Psoas muscle (tissue), 8 donors: ENCODE results near the gene RIN3. TPM values are rescaled to one million over a fixed set of nuclear protein-coding genes. Genes with fewer than 3 reads are reported as not detected.

Experiments used
- ATAC-seq, 4 donors: fragments of 200-7000 bp; cut with Tn5 transposase; one replicate each; pipeline ENCODE4 v1.9.1; 2020; ENCODE audit warnings: moderate library complexity in 3 of 4, mild to moderate bottlenecking in 2 of 4
- DNase-seq, 2 donors: peaks; one replicate each; pipeline ENCODE4 v3.0.0-alpha.2; 2020
- H3K27ac ChIP-seq: fragments of 200-600 bp; one replicate; pipeline ENCODE4 v1.8.0; 2022
- H3K27me3 ChIP-seq, 3 donors: fragments of 200-600 bp in 1 of 3; one replicate each; pipeline versions ENCODE4 v1.6.1 to v1.8.0; 2013 to 2022; ENCODE audit warnings: low read length in 2 of 3, mild to moderate bottlenecking in 2 of 3, moderate library complexity in 1 of 3; ENCODE audit not compliant: insufficient read depth in 3 of 3
- H3K36me3 ChIP-seq, 2 donors: fragments of 200-600 bp in 1 of 2; one replicate each; pipeline versions ENCODE4 v1.6.1 to v1.8.0; 2013 to 2022; ENCODE audit warnings: low read depth in 1 of 2, mild to moderate bottlenecking in 1 of 2, moderate library complexity in 1 of 2; ENCODE audit not compliant: insufficient read depth in 1 of 2
- H3K4me1 ChIP-seq: fragments of 200-600 bp; one replicate; pipeline ENCODE4 v1.8.0; 2022
- H3K4me3 ChIP-seq: fragments of 200-600 bp; one replicate; pipeline ENCODE4 v1.8.0; 2022; ENCODE audit warnings: mild to moderate bottlenecking
- H3K9me3 ChIP-seq: fragments of 200-600 bp; one replicate; pipeline ENCODE4 v1.8.0; 2022
- CTCF ChIP-seq: fragments of 200-600 bp; IDR thresholded peaks from one replicate; pipeline ENCODE4 v1.8.0; 2022; ENCODE audit warnings: antibody characterized with exemption
- WGBS, 3 donors: extraction: QIAGEN DNeasy Blood & Tissue Kit; methylation state at CpG; one replicate each; pipeline versions ENCODE4 v1.1.6 to v1.1.7; 2013; 5-methylcytosine and 5-hydroxymethylcytosine counted together
- intact Hi-C, 2 donors: fragments of 100-400 bp; cut with DNase I; formaldehyde crosslinking; loops; one replicate each; pipeline versions ENCODE4 v1.11.0 to v1.14.2; 2022
- polyA plus RNA-seq, 3 donors: library from polyadenylated mRNA; stranded (reverse); fragments of 200-250 nt; gene quantifications; one replicate each; pipeline ENCODE4 v1.2.3, GENCODE V29; 2013
- total RNA-seq, 4 donors: library from RNA; stranded (reverse); fragmentation: NEBNext Ultra II Directional in 2 of 4; extraction: Animal tissue kit (Norgen Biotek cat#: 25700) in 2 of 4; gene quantifications; one replicate each; pipeline versions ENCODE4 v1.2.1 to v1.2.4, GENCODE V29; 2021 to 2023
- donor health status: healthy with polysubstance abuse.
- donor health status: DM: no; HTN: no; CAD: no; lungs with moderate emphysema.
- donor health status: Bipolar disorder and iron deficiency.
- donor health status: healthy.
- donor health status: DM: yes; HTN: yes; CAD: no.
- donor health status: DM: no; HTN: no; CAD: no.
- donor health status: DM: no; HTN: no; CAD: no.
- donor health status: DM: yes; HTN: yes; CAD: no.

The RIN3 gene
- total and polyA plus RNA-seq, 7 donors: 1.2 to 8.7 (median 3.8) TPM

GRCh38 chr14:92513966-92514843 lies 624 bp downstream of the RIN3 start:
- no peaks in the 10 kb centered on the region for H3K4me1 ChIP-seq
- intact Hi-C loops: no loop called here
- no peak for DNase-seq

GRCh38 chr14:92514844-92515514 lies 1.4 kb downstream of the RIN3 start:
- 31 to 45% (median 36%) methylated on average over 15 of the region's 15 CpGs for WGBS, 3 donors
- intact Hi-C loops: no loop called here
- no peak for TF ChIP-seq CTCF
- no peaks in the 10 kb centered on the region for H3K9me3 ChIP-seq
- H3K4me3 ChIP-seq: peak overlapping the region; percentile 74
- no peaks in the 10 kb centered on the region for H3K4me1 ChIP-seq
- H3K27ac ChIP-seq: no peak overlapping the region
- H3K27me3 ChIP-seq: peaks cover 0 to 16% (median 9%) of the 10 kb centered on the region in 3 donors
- no peak for ATAC-seq
- no peaks in the 10 kb centered on the region for H3K36me3 ChIP-seq
- no peak for DNase-seq

More at GRCh38 chr14:92513966-92514843, 624 bp downstream of the RIN3 start:
- Histone ChIP-seq H3K27me3 (peaks cover 0 to 16% (median 9%) of the 10 kb centered on the region in 3 donors), H3K9me3 (no peaks in the 10 kb centered on the region), H3K4me3 (peak overlapping the region; percentile 74), H3K27ac (peak overlapping the region; percentile 68), H3K36me3 (no peaks in the 10 kb centered on the region)
- TF ChIP-seq CTCF: no peak
- WGBS, 3 donors: 3 to 9% (median 6%) methylated on average over 76 to 81 of the region's 81 CpGs
- ATAC-seq: peak in 3 of 4 donors; percentile 25 to 47 (median 30)

GRCh38 chr14:92515546-92516343 lies 2.2 kb downstream of the RIN3 start:
- 78 to 85% (median 79%) methylated on average over 5 of the region's 5 CpGs for WGBS, 3 donors
- H3K4me3 ChIP-seq: no peak overlapping the region
- peaks cover 0 to 16% (median 9%) of the 10 kb centered on the region in 3 donors for H3K27me3 ChIP-seq
- H3K9me3 ChIP-seq: no peaks in the 10 kb centered on the region
- H3K4me1 ChIP-seq: no peaks in the 10 kb centered on the region
- no peak overlapping the region for H3K27ac ChIP-seq
- no peak for ATAC-seq
- H3K36me3 ChIP-seq: no peaks in the 10 kb centered on the region
- TF ChIP-seq CTCF: no peak
- intact Hi-C loops: no loop called here
- no peak for DNase-seq

GRCh38 chr14:92516344-92516965 lies 2.9 kb downstream of the RIN3 start:
- Histone ChIP-seq H3K27ac (no peak overlapping the region), H3K27me3 (peaks cover 0 to 16% (median 11%) of the 10 kb centered on the region in 3 donors), H3K9me3 (no peaks in the 10 kb centered on the region), H3K4me3 (no peak overlapping the region), H3K36me3 (no peaks in the 10 kb centered on the region), H3K4me1 (no peaks in the 10 kb centered on the region)
- ATAC-seq (no peak), DNase-seq (no peak)
- TF ChIP-seq CTCF: no peak
- WGBS, 3 donors: 80 to 95% (median 90%) methylated on average over 3 to 4 of the region's 4 CpGs
- intact Hi-C loops: no loop called here
